GM19455 (cell line): ENCODE data around the gene ASB8.

ENCODE experiments used
- ATAC-seq: cut with Tn5 transposase; IDR thresholded peaks from one replicate; pipeline ENCODE4 v1.9.1; 2021; ENCODE audit not compliant: unreplicated experiment

The ASB8 gene

DNA sequence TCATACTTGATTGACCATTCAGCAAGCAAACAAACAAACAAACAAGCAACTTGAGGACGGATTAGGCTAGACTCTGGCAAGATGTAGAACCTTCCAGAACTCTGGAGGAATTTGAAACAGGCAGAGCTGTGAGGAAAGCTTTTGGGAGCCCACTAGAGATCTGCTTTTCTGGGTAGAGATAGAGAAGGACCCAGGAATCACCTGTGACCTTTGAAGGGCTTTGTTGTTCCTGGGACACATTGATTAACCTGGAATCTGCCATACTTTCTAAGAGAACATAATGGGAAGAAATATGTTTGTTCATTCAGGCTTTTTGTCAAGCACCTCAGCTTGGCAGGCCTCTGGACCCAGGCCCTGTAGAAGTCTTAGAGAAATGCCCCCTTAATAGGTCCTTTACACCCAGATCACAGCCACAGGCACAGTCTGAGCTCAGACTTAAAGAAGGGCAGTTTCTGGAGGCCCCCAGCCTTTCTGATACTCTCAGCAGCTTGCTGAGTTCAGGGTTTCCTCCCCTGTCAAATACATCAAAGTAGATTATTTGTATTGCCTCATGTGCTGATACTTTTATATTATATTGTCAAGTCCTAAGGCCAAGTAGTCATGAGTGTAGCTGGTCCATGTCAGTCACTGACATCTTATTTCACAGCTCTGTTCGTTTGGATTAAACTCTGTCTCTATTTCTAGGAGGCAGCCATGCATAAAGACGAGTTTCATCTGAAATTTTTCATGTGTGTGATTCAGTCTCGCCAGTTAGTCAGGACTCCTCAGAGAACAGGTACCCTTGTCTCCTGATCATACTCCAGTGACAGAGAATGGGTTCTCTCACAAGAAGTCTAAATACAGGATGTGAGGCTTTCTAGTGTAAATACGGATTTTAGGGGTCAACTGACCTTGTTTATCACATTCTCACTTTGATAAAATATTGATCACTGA is 50.4 kb downstream of the ASB8 start:
- no peak for ATAC-seq

DNA sequence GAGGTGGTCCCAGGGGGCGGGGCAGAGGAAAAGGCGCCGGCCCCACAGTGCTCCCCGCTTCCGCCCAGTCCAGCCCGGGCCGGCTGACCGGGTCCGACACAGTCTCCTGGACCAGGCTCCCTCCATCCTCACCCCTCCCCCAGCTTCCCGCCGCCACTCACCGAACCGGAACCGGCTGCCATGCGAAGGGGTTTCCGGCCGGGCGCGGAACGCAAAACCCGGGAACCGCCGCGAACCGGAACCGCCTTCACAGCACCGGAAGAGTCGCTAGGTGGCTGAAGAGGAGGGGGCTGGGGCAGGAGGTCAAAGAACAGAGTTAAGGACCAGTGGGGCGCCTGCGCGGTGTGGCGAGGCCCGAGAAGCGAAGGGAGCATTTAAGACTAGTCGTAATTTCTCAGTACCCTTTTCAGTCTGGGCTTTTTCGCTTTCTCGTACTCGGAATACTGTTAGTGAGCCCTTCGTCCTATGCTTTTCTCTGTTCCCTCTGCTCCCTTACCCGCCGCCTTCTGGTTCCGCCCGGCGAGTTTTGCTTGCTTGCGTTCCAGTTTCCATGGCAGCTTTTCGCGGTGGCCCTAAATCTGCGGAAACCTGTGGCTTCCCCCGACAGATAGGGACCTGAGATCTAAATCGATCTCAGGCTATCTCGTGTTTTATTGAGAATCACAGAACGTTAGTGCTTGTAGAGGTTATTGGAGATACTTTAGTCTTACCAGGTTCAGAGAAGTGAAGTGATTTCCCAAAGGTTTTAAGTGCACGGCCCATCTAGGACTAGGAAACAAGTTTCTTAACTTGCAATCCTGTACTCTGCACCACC is 51.2 kb downstream of the ASB8 start, which contains the start of gene SENP1:
SENP1 (minus strand) TSS at position 213 of the 814 bp plus-strand sequence. CDS start 4,607 bp downstream, outside the sequence.
- ATAC-seq = peak; percentile 66

DNA sequence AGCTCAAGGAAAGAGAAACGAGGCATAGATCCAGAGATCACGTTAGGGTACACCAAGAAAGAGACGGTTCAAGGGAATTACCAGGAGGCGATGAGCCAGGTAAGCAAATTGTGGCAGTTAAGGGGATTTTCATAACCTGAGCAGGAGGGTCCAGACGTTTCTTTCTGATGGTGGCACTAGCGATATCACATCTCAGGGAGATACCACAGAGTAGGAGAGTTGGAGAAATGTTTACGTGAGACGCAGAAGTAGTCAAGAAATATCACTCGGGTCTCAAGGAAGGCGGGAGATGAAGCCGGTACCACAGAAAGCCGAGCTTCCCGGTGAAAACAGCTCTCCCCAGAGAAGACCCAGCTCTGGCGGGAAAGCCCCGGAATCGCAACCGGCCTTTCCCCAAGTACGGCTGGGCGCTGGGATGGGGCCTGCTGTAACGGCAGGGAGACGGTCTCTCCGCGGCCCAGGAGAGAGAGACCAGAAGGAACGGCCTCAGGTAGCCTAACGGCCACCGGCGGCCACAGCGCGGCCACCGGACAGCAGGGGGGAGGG is 51.9 kb downstream of the ASB8 start:
- peak; percentile 28 for ATAC-seq

DNA sequence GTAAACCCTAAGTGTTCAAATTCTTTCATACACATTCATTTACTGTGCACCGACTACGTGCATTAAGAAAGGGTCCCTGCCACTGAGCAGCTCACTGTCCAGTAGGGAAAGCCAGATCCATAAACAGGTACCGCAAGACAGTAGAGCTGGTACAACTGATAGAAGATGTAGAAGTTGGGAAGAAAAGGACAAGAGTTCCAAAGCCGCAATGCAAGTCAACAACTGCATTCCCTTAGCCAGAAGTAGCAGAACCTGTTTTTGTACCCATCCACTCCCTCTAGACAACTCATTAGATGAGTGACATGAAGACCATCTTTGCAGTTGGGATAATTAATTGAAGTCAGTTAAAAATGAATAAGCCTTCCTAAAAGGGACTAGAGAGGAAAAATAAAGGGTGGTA is 52.8 kb downstream of the ASB8 start:
- no peak for ATAC-seq
